ENCODE results near the gene CISTR.

DNA sequence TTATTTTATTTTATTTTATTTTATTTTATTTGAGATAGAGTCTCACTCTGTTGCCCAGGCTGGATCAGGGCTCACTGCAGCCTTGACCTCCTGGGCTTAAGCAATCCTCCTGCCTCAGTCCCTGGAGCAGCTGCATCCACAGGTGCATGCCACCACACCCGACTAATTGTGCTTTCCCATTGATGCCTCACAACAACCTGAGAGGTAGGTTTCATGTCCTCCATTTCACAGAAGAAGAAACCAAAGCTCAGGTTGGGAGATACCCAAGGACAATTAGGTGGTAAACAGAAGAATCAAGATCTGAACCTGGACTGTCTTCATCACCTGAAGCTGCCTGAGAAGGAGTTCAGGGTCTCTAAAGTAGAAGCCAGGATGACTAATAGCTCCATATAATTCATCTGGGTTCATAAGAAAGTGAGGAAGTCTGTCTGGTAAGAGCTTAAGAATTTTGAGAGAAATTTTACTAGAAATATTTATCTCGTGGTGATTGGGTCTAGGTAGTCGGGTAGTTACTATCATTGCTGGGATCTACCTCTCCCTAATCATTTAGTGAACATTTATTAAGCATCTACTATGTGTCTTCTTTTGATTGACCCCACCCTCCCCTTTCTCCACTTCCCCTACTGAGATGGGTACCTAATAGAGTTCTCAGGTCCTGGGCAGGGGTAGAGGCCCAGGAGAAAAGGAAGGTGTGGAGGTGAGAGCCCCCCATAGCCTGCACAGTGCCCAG is 52.7 kb downstream of the CISTR start:
- no peak for TF ChIP-seq POLR2AphosphoS5 (IDR thresholded peaks at IDR 0.05)
- no peak for TF ChIP-seq POLR2A (IDR thresholded peaks at IDR 0.05)
- no peak for TF ChIP-seq CTCF (IDR thresholded peaks at IDR 0.05)
